Neural progenitor cell (in vitro differentiated cells): ENCODE measurements around the gene MYOM1. TPM values are rescaled to one million over a fixed set of nuclear protein-coding genes. Genes with fewer than 3 reads are reported as not detected.
A peak's percentile ranks its signal among the peaks of the same experiment; 100 is the strongest.

Source experiments
- DNase-seq: peaks from one replicate; pipeline ENCODE4 v3.0.0-alpha.2; 2016; ENCODE audit warnings: low spot score
- H2AFZ ChIP-seq: fragments of 200-600 bp; sonication (generic); replicated peaks from 2 replicates; pipeline ENCODE4 v1.6.1; 2016; ENCODE audit warnings: antibody characterized with exemption
- H3F3A ChIP-seq: fragments of 200-600 bp; sonication (generic); 2 replicates; pipeline ENCODE4 v1.6.1; 2016; ENCODE audit warnings: antibody characterized with exemption, low read depth
- H3K27ac ChIP-seq: fragments of 200-600 bp; sonication (generic); 2 replicates; pipeline ENCODE4 v1.5.1; 2016; ENCODE audit warnings: mild to moderate bottlenecking
- H3K27me3 ChIP-seq: fragments of 200-600 bp; sonication (generic); 2 replicates; pipeline ENCODE4 v1.6.1; 2016; ENCODE audit warnings: mild to moderate bottlenecking, moderate library complexity
- H3K36me3 ChIP-seq: fragments of 200-600 bp; sonication (generic); 2 replicates; pipeline ENCODE4 v1.5.1; 2016
- H3K4me1 ChIP-seq: fragments of 200-600 bp; sonication (generic); 2 replicates; pipeline ENCODE4 v1.6.1; 2016; ENCODE audit warnings: mixed run types
- H3K4me2 ChIP-seq: fragments of 200-600 bp; sonication (generic); 2 replicates; pipeline ENCODE4 v1.6.1; 2016
- H3K4me3 ChIP-seq: fragments of 200-600 bp; sonication (generic); 2 replicates; pipeline ENCODE4 v1.5.1; 2016
- H3K79me2 ChIP-seq: fragments of 200-600 bp; sonication (generic); 2 replicates; pipeline ENCODE4 v1.6.1; 2016; ENCODE audit warnings: low read depth
- H3K9ac ChIP-seq: fragments of 200-600 bp; sonication (generic); 2 replicates; pipeline ENCODE4 v1.6.1; 2016
- H3K9me3 ChIP-seq: fragments of 200-600 bp; sonication (generic); 2 replicates; pipeline ENCODE4 v1.5.1; 2016; ENCODE audit warnings: low read depth
- H4K20me1 ChIP-seq: fragments of 200-600 bp; sonication (generic); 2 replicates; pipeline ENCODE4 v1.6.1; 2016; ENCODE audit warnings: low read depth
- H3K27ac Mint-ChIP-seq: 3 replicates; pipeline ENCODE4 v1.8.0; 2021; ENCODE audit warnings: mixed read lengths
- H3K27me3 Mint-ChIP-seq: 2 replicates; pipeline ENCODE4 v1.8.0; 2022; ENCODE audit warnings: low read depth, mild to moderate bottlenecking, inconsistent platforms, moderate library complexity, mixed read lengths; ENCODE audit not compliant: insufficient read depth
- H3K36me3 Mint-ChIP-seq: 3 replicates; pipeline ENCODE4 v1.8.0; 2021; ENCODE audit warnings: mixed read lengths
- H3K4me1 Mint-ChIP-seq: 3 replicates; pipeline ENCODE4 v1.8.0; 2021; ENCODE audit warnings: mixed read lengths
- H3K4me3 Mint-ChIP-seq: 3 replicates; pipeline ENCODE4 v1.8.0; 2021; ENCODE audit warnings: mild to moderate bottlenecking, moderate library complexity, mixed read lengths
- H3K9me3 Mint-ChIP-seq: 3 replicates; pipeline ENCODE4 v1.8.0; 2020; ENCODE audit warnings: mixed read lengths
- EZH2 ChIP-seq: fragments of 200-600 bp; sonication (generic); IDR thresholded peaks from 2 replicates; pipeline ENCODE4 v1.6.1; 2017; ENCODE audit warnings: antibody characterized with exemption, mild to moderate bottlenecking, moderate library complexity
- EZH2phosphoT487 ChIP-seq: fragments of 200-600 bp; sonication (generic); IDR thresholded peaks from 2 replicates; pipeline ENCODE4 v1.6.1; 2017; ENCODE audit warnings: antibody characterized with exemption
- total RNA-seq: library from RNA; depleted of rRNA; stranded (reverse); fragments of >200 nt; gene quantifications from 2 replicates; pipeline ENCODE4 v1.2.3, GENCODE V29; 2015; ENCODE audit warnings: low replicate concordance
- TF ChIP-seq, protein P1 (sequence below): fragments of 200-600 bp; sonication (generic); IDR thresholded peaks from 2 replicates; pipeline ENCODE4 v1.5.1; 2017; ENCODE audit warnings: antibody characterized with exemption, mild to moderate bottlenecking

Gene MYOM1
- 0.45 and 1.4 TPM in 2 replicates for total RNA-seq

GRCh38 chr18:3219631-3220335, at the start of gene MYOM1:
Gene MYOM1, minus strand, starts transcription at chr18:3219968. Its CDS starts 4,745 bp downstream, at chr18:3215223.
- peaks cover 3% of the 10 kb centered on the region for H3K9me3 Mint-ChIP-seq
- no peaks in the 10 kb centered on the region for H3K36me3 Mint-ChIP-seq
- Histone ChIP-seq H3K4me2 (no peak within 1 kb of the TSS), H3K4me3 (no peak within 1 kb of the TSS), H3K9me3 (no peaks in the 10 kb centered on the region), H3K9ac (no peak within 1 kb of the TSS), H3F3A (no peaks in the 10 kb centered on the region), H4K20me1 (no peaks in the 10 kb centered on the region), H3K27ac (no peak within 1 kb of the TSS), H3K4me1 (no peaks in the 10 kb centered on the region), H3K79me2 (no peaks in the 10 kb centered on the region), H3K27me3 (no peaks in the 10 kb centered on the region), H3K36me3 (no peaks in the 10 kb centered on the region), H2AFZ (peak within 1 kb of the TSS; percentile 28)
- H3K4me3 Mint-ChIP-seq: no peak within 1 kb of the TSS
- H3K4me1 Mint-ChIP-seq: peaks cover 18% of the 10 kb centered on the region
- TF ChIP-seq EZH2phosphoT487: no peak
- no peak within 1 kb of the TSS for H3K27ac Mint-ChIP-seq
- no peak for DNase-seq
- peaks cover 5% of the 10 kb centered on the region for H3K27me3 Mint-ChIP-seq

GRCh38 chr18:3269241-3269913, 49.6 kb upstream of the MYOM1 start:
- no peak overlapping the region for H2AFZ ChIP-seq
- no peaks in the 10 kb centered on the region for H3K9me3 ChIP-seq
- no peaks in the 10 kb centered on the region for H3K36me3 ChIP-seq
- H3K9ac ChIP-seq: no peak overlapping the region
- no peaks in the 10 kb centered on the region for H3K27me3 ChIP-seq
- H3K4me1 ChIP-seq: no peaks in the 10 kb centered on the region
- no peak overlapping the region for H3K4me3 ChIP-seq
- H3K36me3 Mint-ChIP-seq: peaks cover 1% of the 10 kb centered on the region
- H3K27ac Mint-ChIP-seq: no peak overlapping the region
- H3K9me3 Mint-ChIP-seq: no peaks in the 10 kb centered on the region
- no peak overlapping the region for H3K27ac ChIP-seq
- no peak overlapping the region for H3K4me2 ChIP-seq
- H3K27me3 Mint-ChIP-seq: no peaks in the 10 kb centered on the region
- peaks cover 41% of the 10 kb centered on the region for H4K20me1 ChIP-seq
- no peaks in the 10 kb centered on the region for H3F3A ChIP-seq
- H3K4me1 Mint-ChIP-seq: peaks cover 11% of the 10 kb centered on the region
- no peak for TF ChIP-seq EZH2
- TF ChIP-seq, protein P1, sequence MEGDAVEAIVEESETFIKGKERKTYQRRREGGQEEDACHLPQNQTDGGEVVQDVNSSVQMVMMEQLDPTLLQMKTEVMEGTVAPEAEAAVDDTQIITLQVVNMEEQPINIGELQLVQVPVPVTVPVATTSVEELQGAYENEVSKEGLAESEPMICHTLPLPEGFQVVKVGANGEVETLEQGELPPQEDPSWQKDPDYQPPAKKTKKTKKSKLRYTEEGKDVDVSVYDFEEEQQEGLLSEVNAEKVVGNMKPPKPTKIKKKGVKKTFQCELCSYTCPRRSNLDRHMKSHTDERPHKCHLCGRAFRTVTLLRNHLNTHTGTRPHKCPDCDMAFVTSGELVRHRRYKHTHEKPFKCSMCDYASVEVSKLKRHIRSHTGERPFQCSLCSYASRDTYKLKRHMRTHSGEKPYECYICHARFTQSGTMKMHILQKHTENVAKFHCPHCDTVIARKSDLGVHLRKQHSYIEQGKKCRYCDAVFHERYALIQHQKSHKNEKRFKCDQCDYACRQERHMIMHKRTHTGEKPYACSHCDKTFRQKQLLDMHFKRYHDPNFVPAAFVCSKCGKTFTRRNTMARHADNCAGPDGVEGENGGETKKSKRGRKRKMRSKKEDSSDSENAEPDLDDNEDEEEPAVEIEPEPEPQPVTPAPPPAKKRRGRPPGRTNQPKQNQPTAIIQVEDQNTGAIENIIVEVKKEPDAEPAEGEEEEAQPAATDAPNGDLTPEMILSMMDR: no peak
- TF ChIP-seq EZH2phosphoT487: no peak
- peaks cover 89% of the 10 kb centered on the region for H3K79me2 ChIP-seq
- H3K4me3 Mint-ChIP-seq: no peak overlapping the region
- DNase-seq: no peak

DNA sequence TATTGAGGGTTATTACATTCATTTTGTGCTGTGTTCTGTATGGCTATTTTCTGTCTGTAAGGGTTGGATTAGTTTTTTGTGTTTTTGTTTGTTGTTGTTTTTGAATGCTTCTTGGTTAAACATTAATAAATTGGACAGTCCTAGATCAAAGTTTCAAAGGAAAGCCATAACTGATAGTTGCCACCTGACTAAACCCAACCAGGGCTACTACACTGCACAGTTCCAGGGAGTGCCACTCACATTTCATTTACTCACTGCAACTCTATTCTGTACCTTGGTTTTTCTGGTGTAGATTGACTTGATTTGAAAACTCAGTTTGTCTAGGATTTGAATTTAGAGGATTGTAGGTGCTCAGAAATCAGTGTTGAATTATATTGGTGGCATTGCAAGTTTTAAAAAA, 48.5 kb upstream of the MYOM1 start:
- H3K36me3 ChIP-seq: no peaks in the 10 kb centered on the region
- H3K4me3 Mint-ChIP-seq: no peak overlapping the region
- no peak overlapping the region for H3K27ac Mint-ChIP-seq

More for the DNA sequence above, 48.5 kb upstream of the MYOM1 start:
- H4K20me1 ChIP-seq: peaks cover 52% of the 10 kb centered on the region
- H3K4me1 ChIP-seq: peaks cover 6% of the 10 kb centered on the region
- H3K4me2 ChIP-seq: no peak overlapping the region
- H3K4me3 ChIP-seq: no peak overlapping the region
- no peak overlapping the region for H3K27ac ChIP-seq
- Mint-ChIP-seq H3K4me1 (peaks cover 19% of the 10 kb centered on the region), H3K9me3 (no peaks in the 10 kb centered on the region), H3K36me3 (peaks cover 1% of the 10 kb centered on the region), H3K27me3 (no peaks in the 10 kb centered on the region)
- no peaks in the 10 kb centered on the region for H3K9me3 ChIP-seq
- H2AFZ ChIP-seq: no peak overlapping the region
- H3K79me2 ChIP-seq: peaks cover 100% of the 10 kb centered on the region
- DNase-seq: no peak
- H3F3A ChIP-seq: no peaks in the 10 kb centered on the region
- H3K27me3 ChIP-seq: no peaks in the 10 kb centered on the region
- H3K9ac ChIP-seq: no peak overlapping the region
- TF ChIP-seq, protein P1: no peak
- TF ChIP-seq EZH2 (no peak), EZH2phosphoT487 (no peak)
